ENCODE data around the gene GPR107.
A peak's percentile ranks its signal among the peaks of the same experiment; 100 is the strongest.

The GPR107 gene

DNA sequence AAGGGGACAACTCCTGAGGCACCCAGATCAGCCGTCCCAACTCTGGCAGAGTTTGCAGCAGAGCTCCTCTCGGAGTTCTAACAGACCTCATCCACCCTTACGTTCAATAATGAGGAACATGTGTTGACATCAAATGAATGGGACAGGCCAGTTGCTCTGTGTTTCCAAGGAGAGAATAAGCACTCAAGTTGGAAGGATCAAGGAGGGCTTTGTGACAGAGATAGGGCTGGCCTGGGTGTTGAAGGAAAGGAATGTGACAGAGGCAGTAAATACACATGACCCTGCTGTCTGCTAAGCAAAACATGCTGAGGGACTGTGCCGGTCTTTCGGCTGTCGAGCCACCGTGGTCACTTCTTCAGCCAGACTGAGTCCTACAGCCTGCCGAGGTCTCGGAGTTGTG is 48.2 kb downstream of the GPR107 start:
- Histone ChIP-seq H3K4me3 (ENCODE audit: insufficient read length, low read depth) (no peak overlapping the region), H3K9me3 (ENCODE audit: insufficient read depth, low read length) (no peaks in the 10 kb centered on the region), H3K27me3 (ENCODE audit: insufficient read depth, insufficient read length) (no peaks in the 10 kb centered on the region), H3K9ac (ENCODE audit: insufficient read length, low read depth) (no peak overlapping the region), H3K4me1 (ENCODE audit: insufficient read depth, insufficient read length) (peaks cover 2% of the 10 kb centered on the region), H3K36me3 (ENCODE audit: insufficient read depth, insufficient read length, low read length) (peaks cover 76% of the 10 kb centered on the region)
- TF ChIP-seq YY1 (IDR thresholded peaks at IDR 0.05; ENCODE audit: insufficient read depth, insufficient read length) (no peak), ZNF274 (IDR thresholded peaks at IDR 0.05; ENCODE audit: low read depth, low read length) (no peak), SUZ12 (IDR thresholded peaks at IDR 0.05; ENCODE audit: extremely low read depth, insufficient read depth, insufficient read length) (no peak)
- no peak for DNase-seq (ENCODE audit: low read depth, low spot score)

DNA sequence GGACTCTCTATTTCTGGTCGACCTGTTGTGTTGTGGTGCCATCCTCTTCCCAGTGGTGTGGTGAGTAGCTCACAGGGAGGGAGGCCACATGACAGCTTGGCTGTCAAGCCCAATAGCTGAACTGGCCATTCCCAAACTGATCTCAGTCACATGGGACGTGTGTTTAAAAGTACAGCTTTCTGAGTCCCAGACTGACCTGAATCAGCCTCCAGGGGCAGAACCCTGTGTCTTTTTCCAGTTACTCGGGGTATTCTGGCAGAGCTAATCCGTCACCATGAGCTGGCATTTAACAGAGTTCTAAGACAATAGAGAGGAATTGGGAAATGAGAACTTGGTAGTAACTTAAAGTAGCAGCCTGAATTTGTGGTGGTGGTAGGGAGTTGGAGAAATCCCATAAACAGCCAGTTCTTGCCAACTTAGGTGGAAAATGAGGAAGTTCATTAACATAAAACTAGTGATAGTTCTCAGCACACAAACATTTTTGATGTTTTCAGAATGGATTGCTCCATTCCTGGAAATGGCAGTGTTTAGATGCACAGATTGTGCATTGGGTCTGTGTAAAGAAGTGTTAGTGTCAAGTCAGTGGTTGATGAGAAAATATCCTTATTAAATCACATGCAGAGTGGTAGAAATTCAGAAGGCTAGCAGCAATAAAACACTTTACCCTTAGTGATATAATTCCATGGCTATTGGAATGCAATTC is 50.9 kb downstream of the GPR107 start:
- H3K27me3 ChIP-seq (ENCODE audit: insufficient read depth, insufficient read length): no peaks in the 10 kb centered on the region

DNA sequence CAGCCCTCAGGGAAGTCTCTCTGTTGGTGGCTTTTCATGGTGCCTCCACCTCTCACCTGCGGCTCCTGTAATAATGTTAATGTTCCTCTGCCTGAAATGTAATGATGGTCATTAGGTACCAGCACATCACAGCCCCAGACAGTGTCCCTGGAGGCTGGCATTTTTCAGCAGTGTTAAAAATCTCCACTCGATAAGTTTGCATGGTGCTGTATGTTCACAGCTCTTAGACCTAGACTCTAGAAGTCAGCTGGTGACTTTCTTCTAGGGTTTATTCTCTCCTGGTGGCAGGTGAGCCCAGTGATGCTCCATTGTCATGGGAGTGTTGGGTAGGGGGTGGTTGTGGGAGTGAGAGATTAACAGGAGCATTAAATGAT is 53.1 kb downstream of the GPR107 start:
- H3K4me3 ChIP-seq (ENCODE audit: insufficient read length, low read depth): no peak overlapping the region
- peaks cover 2% of the 10 kb centered on the region for H3K4me1 ChIP-seq (ENCODE audit: insufficient read depth, insufficient read length)
- no peaks in the 10 kb centered on the region for H3K27me3 ChIP-seq (ENCODE audit: insufficient read depth, insufficient read length)
- H3K9me3 ChIP-seq (ENCODE audit: insufficient read depth, low read length): no peaks in the 10 kb centered on the region
- no peak for DNase-seq (ENCODE audit: low read depth, low spot score)
- H3K9ac ChIP-seq (ENCODE audit: insufficient read length, low read depth): no peak overlapping the region
- H3K36me3 ChIP-seq (ENCODE audit: insufficient read depth, insufficient read length, low read length): peaks cover 74% of the 10 kb centered on the region
- no peak for TF ChIP-seq YY1 (IDR thresholded peaks at IDR 0.05; ENCODE audit: insufficient read depth, insufficient read length)
- no peak for TF ChIP-seq SUZ12 (IDR thresholded peaks at IDR 0.05; ENCODE audit: extremely low read depth, insufficient read depth, insufficient read length)
- TF ChIP-seq ZNF274 (IDR thresholded peaks at IDR 0.05; ENCODE audit: low read depth, low read length): no peak

More for the DNA sequence above, 50.9 kb downstream of the GPR107 start:
- peaks cover 75% of the 10 kb centered on the region for H3K36me3 ChIP-seq (ENCODE audit: insufficient read depth, insufficient read length, low read length)
- H3K4me1 ChIP-seq (ENCODE audit: insufficient read depth, insufficient read length): peaks cover 2% of the 10 kb centered on the region
- TF ChIP-seq ZNF274 (IDR thresholded peaks at IDR 0.05; ENCODE audit: low read depth, low read length) (no peak), YY1 (IDR thresholded peaks at IDR 0.05; ENCODE audit: insufficient read depth, insufficient read length) (no peak), SUZ12 (IDR thresholded peaks at IDR 0.05; ENCODE audit: extremely low read depth, insufficient read depth, insufficient read length) (no peak)
- H3K4me3 ChIP-seq (ENCODE audit: insufficient read length, low read depth): no peak overlapping the region
- H3K9ac ChIP-seq (ENCODE audit: insufficient read length, low read depth): no peak overlapping the region
- DNase-seq (ENCODE audit: low read depth, low spot score): no peak
- H3K9me3 ChIP-seq (ENCODE audit: insufficient read depth, low read length): no peaks in the 10 kb centered on the region

GRCh38 chr9:130107234-130107861 is 53.6 kb downstream of the GPR107 start:
- H3K9ac ChIP-seq (ENCODE audit: insufficient read length, low read depth): no peak overlapping the region
- peaks cover 2% of the 10 kb centered on the region for H3K4me1 ChIP-seq (ENCODE audit: insufficient read depth, insufficient read length)
- no peak for TF ChIP-seq SUZ12 (IDR thresholded peaks at IDR 0.05; ENCODE audit: extremely low read depth, insufficient read depth, insufficient read length)
- TF ChIP-seq ZNF274 (IDR thresholded peaks at IDR 0.05; ENCODE audit: low read depth, low read length): no peak
- no peak for TF ChIP-seq YY1 (IDR thresholded peaks at IDR 0.05; ENCODE audit: insufficient read depth, insufficient read length)
- peaks cover 73% of the 10 kb centered on the region for H3K36me3 ChIP-seq (ENCODE audit: insufficient read depth, insufficient read length, low read length)
- H3K4me3 ChIP-seq (ENCODE audit: insufficient read length, low read depth): no peak overlapping the region
- peak; percentile 67 for DNase-seq (ENCODE audit: low read depth, low spot score)
- no peaks in the 10 kb centered on the region for H3K27me3 ChIP-seq (ENCODE audit: insufficient read depth, insufficient read length)
- no peaks in the 10 kb centered on the region for H3K9me3 ChIP-seq (ENCODE audit: insufficient read depth, low read length)

- TF ChIP-seq YY1 (IDR thresholded peaks at IDR 0.05; ENCODE audit: insufficient read depth, insufficient read length): no peak
- no peak for TF ChIP-seq SUZ12 (IDR thresholded peaks at IDR 0.05; ENCODE audit: extremely low read depth, insufficient read depth, insufficient read length)
- no peak for TF ChIP-seq ZNF274 (IDR thresholded peaks at IDR 0.05; ENCODE audit: low read depth, low read length)
- H3K4me3 ChIP-seq (ENCODE audit: insufficient read length, low read depth): no peak overlapping the region
- H3K27me3 ChIP-seq (ENCODE audit: insufficient read depth, insufficient read length): no peaks in the 10 kb centered on the region
- peaks cover 2% of the 10 kb centered on the region for H3K4me1 ChIP-seq (ENCODE audit: insufficient read depth, insufficient read length)
- peaks cover 70% of the 10 kb centered on the region for H3K36me3 ChIP-seq (ENCODE audit: insufficient read depth, insufficient read length, low read length)
- no peak for DNase-seq (ENCODE audit: low read depth, low spot score)
- no peaks in the 10 kb centered on the region for H3K9me3 ChIP-seq (ENCODE audit: insufficient read depth, low read length)
- no peak overlapping the region for H3K9ac ChIP-seq (ENCODE audit: insufficient read length, low read depth)
Observed at GRCh38 chr9:130107955-130108354, 54.2 kb downstream of the GPR107 start.

DNA sequence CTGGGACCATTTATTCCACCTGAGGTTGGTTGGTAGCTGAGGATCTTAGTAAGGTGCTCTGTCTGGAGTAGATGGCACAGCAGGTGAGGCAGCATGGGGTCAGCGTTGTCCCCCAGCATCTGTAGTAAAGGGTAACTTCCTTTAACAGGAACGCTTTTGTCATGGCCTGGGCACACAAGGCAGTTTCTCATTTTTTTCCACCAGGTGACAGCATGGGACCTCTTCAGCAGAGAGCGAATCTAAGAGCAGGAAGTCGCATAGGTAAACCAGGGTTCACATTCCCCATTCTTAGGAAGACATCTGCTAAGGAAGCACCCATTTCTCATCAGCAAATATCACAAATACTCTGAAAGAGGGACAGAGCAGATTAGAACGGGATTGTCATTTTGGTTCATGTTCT is 56.5 kb downstream of the GPR107 start:
- DNase-seq (ENCODE audit: low read depth, low spot score): no peak
- H3K9ac ChIP-seq (ENCODE audit: insufficient read length, low read depth): no peak overlapping the region
- no peak for TF ChIP-seq SUZ12 (IDR thresholded peaks at IDR 0.05; ENCODE audit: extremely low read depth, insufficient read depth, insufficient read length)
- TF ChIP-seq YY1 (IDR thresholded peaks at IDR 0.05; ENCODE audit: insufficient read depth, insufficient read length): no peak

DNA sequence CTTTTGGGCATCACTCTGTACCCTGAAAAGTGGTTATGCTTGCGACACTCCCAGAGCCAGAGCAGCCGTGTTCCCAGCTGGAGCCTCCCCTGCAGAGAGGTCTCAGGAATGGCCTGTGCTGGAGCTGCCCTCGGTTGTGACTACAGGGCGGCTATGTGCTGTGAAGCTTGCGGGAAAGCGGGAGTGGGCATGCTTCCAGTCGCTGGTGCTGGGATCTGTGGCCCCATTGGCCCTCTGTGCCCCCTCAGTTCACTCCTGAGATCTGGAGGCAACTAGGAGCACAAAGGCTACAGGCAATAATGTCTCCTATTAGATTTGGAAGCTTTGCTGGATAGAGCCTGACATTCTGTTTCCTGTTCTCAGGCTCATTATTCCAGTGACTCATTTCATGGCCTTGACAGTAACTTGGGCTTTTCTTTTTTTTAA is 56.9 kb downstream of the GPR107 start:
- Histone ChIP-seq H3K4me1 (ENCODE audit: insufficient read depth, insufficient read length) (peaks cover 2% of the 10 kb centered on the region), H3K9ac (ENCODE audit: insufficient read length, low read depth) (no peak overlapping the region), H3K27me3 (ENCODE audit: insufficient read depth, insufficient read length) (no peaks in the 10 kb centered on the region), H3K9me3 (ENCODE audit: insufficient read depth, low read length) (no peaks in the 10 kb centered on the region), H3K36me3 (ENCODE audit: insufficient read depth, insufficient read length, low read length) (peaks cover 50% of the 10 kb centered on the region), H3K4me3 (ENCODE audit: insufficient read length, low read depth) (no peak overlapping the region)
- TF ChIP-seq SUZ12 (IDR thresholded peaks at IDR 0.05; ENCODE audit: extremely low read depth, insufficient read depth, insufficient read length) (no peak), YY1 (IDR thresholded peaks at IDR 0.05; ENCODE audit: insufficient read depth, insufficient read length) (no peak), ZNF274 (IDR thresholded peaks at IDR 0.05; ENCODE audit: low read depth, low read length) (no peak)
- DNase-seq (ENCODE audit: low read depth, low spot score): no peak

More for the DNA sequence above, 56.5 kb downstream of the GPR107 start:
- H3K36me3 ChIP-seq (ENCODE audit: insufficient read depth, insufficient read length, low read length): peaks cover 50% of the 10 kb centered on the region
- no peaks in the 10 kb centered on the region for H3K27me3 ChIP-seq (ENCODE audit: insufficient read depth, insufficient read length)
- H3K4me3 ChIP-seq (ENCODE audit: insufficient read length, low read depth): no peak overlapping the region
- no peaks in the 10 kb centered on the region for H3K9me3 ChIP-seq (ENCODE audit: insufficient read depth, low read length)
- peaks cover 2% of the 10 kb centered on the region for H3K4me1 ChIP-seq (ENCODE audit: insufficient read depth, insufficient read length)

Measured in NT2/D1 (cell line).